HG03196 (cell line): ENCODE measurements around the gene L3MBTL4.
"Not testable (repeated sequence)": the region's sequence is repeated elsewhere in the genome, so short reads cannot be mapped to it uniquely, and the experiment has no call there.

ENCODE experiments used
- ATAC-seq: cut with Tn5 transposase; IDR thresholded peaks from one replicate; pipeline ENCODE4 v1.9.1; 2021; ENCODE audit not compliant: unreplicated experiment

The L3MBTL4 gene

GRCh38 chr18:6119761-6120160, 294.9 kb downstream of the L3MBTL4 start:
- no peak for ATAC-seq

GRCh38 chr18:6118080-6118479, 296.6 kb downstream of the L3MBTL4 start:
- no peak for ATAC-seq

- ATAC-seq = no peak
Measured at GRCh38 chr18:6115710-6116109, 299.0 kb downstream of the L3MBTL4 start.

GRCh38 chr18:6113650-6114049, 301.1 kb downstream of the L3MBTL4 start:
- ATAC-seq = no peak

GRCh38 chr18:6111726-6112125, 303.0 kb downstream of the L3MBTL4 start:
- ATAC-seq = no peak

- ATAC-seq = no peak
Measured at GRCh38 chr18:6109743-6110142, 305.0 kb downstream of the L3MBTL4 start.

GRCh38 chr18:6107794-6108193, 306.9 kb downstream of the L3MBTL4 start:
- no peak for ATAC-seq

- no peak for ATAC-seq
Measured at GRCh38 chr18:6106091-6106685, 308.5 kb downstream of the L3MBTL4 start.

- no peak for ATAC-seq
Measured at GRCh38 chr18:6103741-6104140, 311.0 kb downstream of the L3MBTL4 start.

- no peak for ATAC-seq
Measured at GRCh38 chr18:6096730-6097129, 318.0 kb downstream of the L3MBTL4 start.

GRCh38 chr18:6088432-6088831, 326.3 kb downstream of the L3MBTL4 start:
- ATAC-seq = no peak

- ATAC-seq = no peak
Measured at GRCh38 chr18:6086731-6087130, 328.0 kb downstream of the L3MBTL4 start.

GRCh38 chr18:6079406-6079805, 335.3 kb downstream of the L3MBTL4 start:
- ATAC-seq = no peak

GRCh38 chr18:6078877-6079276, 335.8 kb downstream of the L3MBTL4 start:
- ATAC-seq = no peak

GRCh38 chr18:6072423-6072822, 342.3 kb downstream of the L3MBTL4 start:
- ATAC-seq = not testable (repeated sequence)

- ATAC-seq = no peak
Measured at GRCh38 chr18:6069539-6069938, 345.2 kb downstream of the L3MBTL4 start.

GRCh38 chr18:6069103-6069502, 345.6 kb downstream of the L3MBTL4 start:
- ATAC-seq = peak; percentile 53

GRCh38 chr18:6060149-6060548, 354.6 kb downstream of the L3MBTL4 start:
- ATAC-seq = no peak

- no peak for ATAC-seq
Measured at GRCh38 chr18:6059551-6059950, 355.2 kb downstream of the L3MBTL4 start.

- no peak for ATAC-seq
Measured at GRCh38 chr18:6058941-6059340, 355.8 kb downstream of the L3MBTL4 start.

GRCh38 chr18:6057604-6058003, 357.1 kb downstream of the L3MBTL4 start:
- ATAC-seq = no peak

- ATAC-seq = peak; percentile 65
Measured at GRCh38 chr18:6056171-6056910, 358.4 kb downstream of the L3MBTL4 start.

- ATAC-seq = no peak
Measured at GRCh38 chr18:6055711-6056110, 359.0 kb downstream of the L3MBTL4 start.
